Endothelial cell of umbilical vein (primary cell): ENCODE results near the gene BCAR3. TPM values are rescaled to one million over a fixed set of nuclear protein-coding genes. Genes with fewer than 3 reads are reported as not detected.

ENCODE experiments used
- BruUV-seq: library from RNA; stranded (reverse); fragments of 400-500 nt; replicated peaks from 2 replicates; lab custom pipeline; 2021; lab: Mats Ljungman, UMichigan
- CTCF ChIA-PET: fragments of 300-600, 350-600 bp; sonication (Branson Sonifier 250); formaldehyde crosslinking; loops from one replicate; lab custom pipeline; 2021; ENCODE audit warnings: antibody characterized with exemption, inconsistent platforms; lab: Charles Lee
- POLR2A ChIA-PET: fragments of 300-600, 350-600 bp; sonication (Branson Sonifier 250); formaldehyde crosslinking; loops from one replicate; lab custom pipeline; 2021; ENCODE audit warnings: antibody characterized with exemption, inconsistent platforms; lab: Charles Lee
- DNase-seq: peaks from one replicate; pipeline ENCODE4 v3.0.0-alpha.2; 2011; ENCODE audit warnings: low read depth, low spot score
- FAIRE-seq: peaks from 2 replicates; lab custom pipeline; 2011; peaks lifted over from hg19 to GRCh38; lab: Jason Lieb, UNC
- H2AFZ ChIP-seq: 2 replicates; pipeline ENCODE4 v1.6.0; 2012; ENCODE audit warnings: low read depth, low read length, control low read depth, inconsistent platforms
- H3K27ac ChIP-seq: 2 replicates; pipeline ENCODE4 v1.5.1; 2011; ENCODE audit warnings: low read depth, mild to moderate bottlenecking, control low read depth, low read length, moderate library complexity; ENCODE audit not compliant: insufficient read depth
- H3K27me3 ChIP-seq, 2 experiments: 2 replicates each; pipeline versions ENCODE4 v1.6.0 to v1.6.1; 2011; ENCODE audit warnings: low read length in 2 of 2, mixed read lengths in 1 of 2; ENCODE audit not compliant: control insufficient read depth in 2 of 2, insufficient read depth in 2 of 2
- H3K36me3 ChIP-seq, 2 experiments: 2 replicates in 1 of 2; 3 replicates in 1 of 2; pipeline ENCODE4 v1.5.1; 2011; ENCODE audit warnings: low read length in 2 of 2, mild to moderate bottlenecking in 1 of 2, moderate library complexity in 1 of 2; ENCODE audit not compliant: control insufficient read depth in 2 of 2, insufficient read depth in 2 of 2; ENCODE audit errors: extremely low read depth in 1 of 2
- H3K4me1 ChIP-seq: 3 replicates; pipeline ENCODE4 v1.5.1; 2011; ENCODE audit warnings: mild to moderate bottlenecking, low read length; ENCODE audit not compliant: control insufficient read depth, insufficient read depth; ENCODE audit errors: extremely low read depth
- H3K4me2 ChIP-seq: 2 replicates; pipeline ENCODE4 v1.6.1; 2011; ENCODE audit warnings: low read length, control low read depth, mixed read lengths; ENCODE audit not compliant: insufficient read depth
- H3K4me3 ChIP-seq, 3 experiments: fragments of 200-600 bp in 1 of 3; sonication (generic), shearing (Covaris generic) in 1 of 3; replicated peaks in 1 of 3; 2 replicates each; pipeline ENCODE4 v1.5.1; 2011 to 2016; ENCODE audit warnings: control low read depth in 3 of 3, low read length in 3 of 3, mild to moderate bottlenecking in 2 of 3, inconsistent platforms in 1 of 3, low read depth in 1 of 3, moderate library complexity in 1 of 3; ENCODE audit not compliant: insufficient read depth in 1 of 3
- H3K79me2 ChIP-seq: 2 replicates; pipeline ENCODE4 v1.6.0; 2012; ENCODE audit warnings: low read length, inconsistent platforms; ENCODE audit not compliant: control insufficient read depth, insufficient read depth
- H3K9ac ChIP-seq: replicated peaks from 2 replicates; pipeline ENCODE3; 2011; ENCODE audit warnings: low read length, control low read depth; ENCODE audit not compliant: insufficient read depth; ENCODE audit errors: extremely low read depth
- H3K9me1 ChIP-seq: replicated peaks from 3 replicates; pipeline ENCODE4 v1.6.0; 2011; ENCODE audit warnings: mild to moderate bottlenecking, low read length; ENCODE audit not compliant: control insufficient read depth, insufficient read depth; ENCODE audit errors: extremely low read depth
- H3K9me3 ChIP-seq: replicated peaks from 2 replicates; pipeline ENCODE4 v1.5.1; 2012; ENCODE audit warnings: low read length, inconsistent platforms; ENCODE audit not compliant: control insufficient read depth, insufficient read depth
- H4K20me1 ChIP-seq: replicated peaks from 2 replicates; pipeline ENCODE3; 2011; ENCODE audit warnings: mild to moderate bottlenecking, low read length; ENCODE audit not compliant: control insufficient read depth, insufficient read depth; ENCODE audit errors: extremely low read depth
- EZH2 ChIP-seq: IDR thresholded peaks from 2 replicates; pipeline ENCODE4 v1.6.1; 2012; ENCODE audit warnings: borderline replicate concordance, low read depth, mild to moderate bottlenecking, moderate library complexity, low read length, inconsistent platforms; ENCODE audit not compliant: severe bottlenecking
- FOS ChIP-seq: IDR thresholded peaks from 2 replicates; pipeline ENCODE4 v1.6.1; 2011; ENCODE audit warnings: mild to moderate bottlenecking, low read length, moderate library complexity, borderline replicate concordance; ENCODE audit not compliant: insufficient read depth
- GATA2 ChIP-seq: IDR thresholded peaks from 2 replicates; pipeline ENCODE4 v1.7.0; 2011; ENCODE audit warnings: low read depth, mild to moderate bottlenecking, moderate library complexity, mixed read lengths, low read length; ENCODE audit not compliant: insufficient read length, insufficient read depth
- JUN ChIP-seq: IDR thresholded peaks from 2 replicates; pipeline ENCODE4 v1.6.1; 2011; ENCODE audit warnings: borderline replicate concordance, low read depth; ENCODE audit not compliant: insufficient read length, insufficient read depth
- MAX ChIP-seq: IDR thresholded peaks from 2 replicates; pipeline ENCODE4 v1.6.1; 2011; ENCODE audit not compliant: insufficient read depth, insufficient read length
- MYC ChIP-seq: IDR thresholded peaks from one replicate; pipeline ENCODE4 v1.6.1; 2011; ENCODE audit warnings: mild to moderate bottlenecking, low read depth, low read length
- POLR2A ChIP-seq: IDR thresholded peaks from 2 replicates; pipeline ENCODE4 v1.6.1; 2012; ENCODE audit warnings: low read depth, mild to moderate bottlenecking, control low read depth, low read length
- POLR2AphosphoS5 ChIP-seq: IDR thresholded peaks from 2 replicates; pipeline ENCODE4 v1.6.1; 2012; ENCODE audit warnings: low read depth, mild to moderate bottlenecking, control low read depth, low read length, moderate library complexity; ENCODE audit not compliant: insufficient read depth
- dilution Hi-C: fragments of 300-500 bp; cut with MboI; formaldehyde crosslinking; loops from one replicate; pipeline ENCODE4 v1.15.0; 2019; ENCODE audit warnings: low sequenced_read_pairs; ENCODE audit not compliant: extremely low pct_ligation_motif_present
- intact Hi-C: fragments of 100-400 bp; cut with micrococcal nuclease; formaldehyde crosslinking; loops from one replicate; pipeline ENCODE4 v1.10.0; 2022
- polyA plus RNA-seq, 4 experiments: library from polyadenylated mRNA; depleted of rRNA in 3 of 4; stranded (reverse) in 3 of 4; unstranded in 1 of 4; fragments of >200 nt; gene quantifications; 2 replicates each; pipeline versions ENCODE4 v1.2.1 to v1.2.3, GENCODE V29; 2011 to 2012; ENCODE audit warnings: missing spikeins in 1 of 4
- total RNA-seq: library from RNA; stranded (reverse); gene quantifications from 2 replicates; pipeline ENCODE4 v1.2.3, GENCODE V29; 2021
- TF ChIP-seq, protein P1 (sequence below), 2 donors: IDR thresholded peaks; 1 replicate in 1 of 2; 2 replicates in 1 of 2; pipeline ENCODE4 v1.5.1; 2011; ENCODE audit warnings: low read length in 2 of 2, mild to moderate bottlenecking in 2 of 2, moderate library complexity in 2 of 2, control low read depth in 1 of 2, inconsistent platforms in 1 of 2, low read depth in 1 of 2; ENCODE audit not compliant: insufficient read depth in 1 of 2; ENCODE audit errors: extremely low read depth in 1 of 2

The BCAR3 gene
- total and polyA plus RNA-seq, 2 donors (not counting 3 experiments of a cell fraction or from before 2014, with no cell fraction given): 17.5 to 32.9 TPM

DNA sequence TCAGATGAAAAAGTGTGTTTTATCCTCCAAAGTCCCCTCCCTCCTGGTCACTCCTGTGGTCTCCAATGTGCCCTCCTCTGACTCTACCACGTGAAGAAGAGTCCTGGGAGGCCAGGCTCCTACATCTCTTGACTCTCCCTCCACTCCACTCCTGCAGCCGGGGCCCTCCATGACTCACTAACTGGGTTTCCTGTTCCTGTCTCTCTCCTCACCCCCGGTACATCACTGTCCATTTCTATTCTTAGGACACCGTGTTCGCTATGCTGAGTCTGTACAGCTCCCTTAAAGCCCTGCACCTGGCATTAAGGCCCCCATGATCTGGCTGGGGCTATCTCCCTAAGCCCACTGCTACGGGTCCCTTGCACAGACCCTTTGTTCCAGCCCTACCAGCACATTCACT lies 93.4 kb downstream of the BCAR3 start:
- intact Hi-C loops (loop anchor here (1.0 to 2.0 kb wide), 2 partner anchors 37 to 258 kb away; no protein-coding TSS in a partner anchor), dilution Hi-C loops (no loop called here)
- DNase-seq (peak; percentile 56), FAIRE-seq (peak; percentile 89)
- Histone ChIP-seq H2AFZ (no peak overlapping the region), H3K27ac (peak overlapping the region; percentile 60), H3K9me1 (no peaks in the 10 kb centered on the region), H3K36me3 (peaks cover 13 to 17% of the 10 kb centered on the region in 2 experiments), H3K4me3 (no peak overlapping the region), H3K9ac (no peak overlapping the region), H3K79me2 (peaks cover 52% of the 10 kb centered on the region), H3K27me3 (no peaks in the 10 kb centered on the region), H4K20me1 (no peaks in the 10 kb centered on the region), H3K9me3 (no peaks in the 10 kb centered on the region), H3K4me1 (peaks cover 32% of the 10 kb centered on the region), H3K4me2 (peak overlapping the region; percentile 32)
- ChIA-PET POLR2A (no interaction called here), CTCF (interaction anchor here (0.7 to 2.3 kb wide), 9 partner anchors 17 to 283 kb away, joined by 3 to 12 read pairs (median 4); no protein-coding TSS in a partner anchor)
- peak; percentile 65 for TF ChIP-seq FOS
- TF ChIP-seq POLR2A: no peak
- TF ChIP-seq JUN: peak; percentile 40
- TF ChIP-seq POLR2AphosphoS5: peak; percentile 30
- BruUV-seq: no TSS peak

- Histone ChIP-seq H3K9ac (no peak overlapping the region), H3K27me3 (no peaks in the 10 kb centered on the region), H3K9me3 (no peaks in the 10 kb centered on the region), H3K4me2 (no peak overlapping the region), H3K4me3 (no peak overlapping the region), H4K20me1 (no peaks in the 10 kb centered on the region), H3K9me1 (no peaks in the 10 kb centered on the region), H2AFZ (no peak overlapping the region), H3K79me2 (peaks cover 47% of the 10 kb centered on the region), H3K4me1 (peaks cover 32% of the 10 kb centered on the region), H3K27ac (no peak overlapping the region), H3K36me3 (peaks cover 19 to 23% of the 10 kb centered on the region in 2 experiments)
- intact Hi-C loops (no loop called here), dilution Hi-C loops (no loop called here)
- FAIRE-seq (peak; percentile 26), DNase-seq (no peak)
- TF ChIP-seq FOS: no peak
- TF ChIP-seq MYC: no peak
- TF ChIP-seq POLR2AphosphoS5: no peak
- no peak for TF ChIP-seq MAX
- TF ChIP-seq POLR2A: no peak
- TF ChIP-seq GATA2: no peak
- no peak for TF ChIP-seq EZH2
- TF ChIP-seq, protein P1, sequence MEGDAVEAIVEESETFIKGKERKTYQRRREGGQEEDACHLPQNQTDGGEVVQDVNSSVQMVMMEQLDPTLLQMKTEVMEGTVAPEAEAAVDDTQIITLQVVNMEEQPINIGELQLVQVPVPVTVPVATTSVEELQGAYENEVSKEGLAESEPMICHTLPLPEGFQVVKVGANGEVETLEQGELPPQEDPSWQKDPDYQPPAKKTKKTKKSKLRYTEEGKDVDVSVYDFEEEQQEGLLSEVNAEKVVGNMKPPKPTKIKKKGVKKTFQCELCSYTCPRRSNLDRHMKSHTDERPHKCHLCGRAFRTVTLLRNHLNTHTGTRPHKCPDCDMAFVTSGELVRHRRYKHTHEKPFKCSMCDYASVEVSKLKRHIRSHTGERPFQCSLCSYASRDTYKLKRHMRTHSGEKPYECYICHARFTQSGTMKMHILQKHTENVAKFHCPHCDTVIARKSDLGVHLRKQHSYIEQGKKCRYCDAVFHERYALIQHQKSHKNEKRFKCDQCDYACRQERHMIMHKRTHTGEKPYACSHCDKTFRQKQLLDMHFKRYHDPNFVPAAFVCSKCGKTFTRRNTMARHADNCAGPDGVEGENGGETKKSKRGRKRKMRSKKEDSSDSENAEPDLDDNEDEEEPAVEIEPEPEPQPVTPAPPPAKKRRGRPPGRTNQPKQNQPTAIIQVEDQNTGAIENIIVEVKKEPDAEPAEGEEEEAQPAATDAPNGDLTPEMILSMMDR (IDR thresholded peaks at IDR 0.05; ENCODE audit: extremely low read depth in 1 of 2, insufficient read depth in 1 of 2, low read depth in 1 of 2, low read length in 2 of 2): no peak
- no peak for TF ChIP-seq JUN
- no TSS peak for BruUV-seq
- POLR2A ChIA-PET: no interaction called here
- CTCF ChIA-PET: interaction anchor here (1.0 to 2.3 kb wide), 4 partner anchors 32 to 283 kb away, joined by 3 to 12 read pairs (median 3); no protein-coding TSS in a partner anchor
Measured at GRCh38 chr1:93587354-93587753, 94.3 kb downstream of the BCAR3 start.
